Esophagus muscularis mucosa (tissue), 3 donors: Measurements from ENCODE around the gene CASP2.

ENCODE experiments used
- CTCF ChIP-seq, 3 experiments: fragments of 200-600 bp in 2 of 3; fragments of 450-650 bp in 1 of 3; sonication (generic) in 2 of 3; IDR thresholded peaks; one replicate each; pipeline ENCODE4 v1.5.1; 2017 to 2019; ENCODE audit warnings: antibody characterized with exemption in 3 of 3, mild to moderate bottlenecking in 2 of 3, moderate library complexity in 1 of 3
- POLR2A ChIP-seq: fragments of 450-650 bp; IDR thresholded peaks from one replicate; pipeline ENCODE4 v1.6.1; 2017; ENCODE audit warnings: antibody characterized with exemption, moderate library complexity, mild to moderate bottlenecking, low read depth
- POLR2AphosphoS5 ChIP-seq, 2 donors: sonication (generic); formaldehyde crosslinking; IDR thresholded peaks; one replicate each; pipeline ENCODE4 v1.6.1; 2017; ENCODE audit warnings: antibody characterized with exemption in 2 of 2

- TF ChIP-seq CTCF (IDR thresholded peaks at IDR 0.05), result no peak
- TF ChIP-seq POLR2A, result no peak
- TF ChIP-seq POLR2AphosphoS5 (IDR thresholded peaks at IDR 0.05), result no peak
Measured at GRCh38 chr7:143352531-143353002, 64.4 kb downstream of the CASP2 start.
